SK-N-SH (cell line): Measurements from ENCODE around the gene HTR1E.

Source experiments
- EZH2phosphoT487 ChIP-seq: fragments of 200-600 bp; sonication (generic); IDR thresholded peaks from 2 replicates; pipeline ENCODE4 v1.6.1; 2017; ENCODE audit warnings: low read depth, mixed run types, mild to moderate bottlenecking, antibody characterized with exemption, moderate library complexity, borderline replicate concordance
- GABPA ChIP-seq: IDR thresholded peaks from 2 replicates; pipeline ENCODE4 v1.4.0; 2012; ENCODE audit warnings: low read depth, mild to moderate bottlenecking
- NFIC ChIP-seq: IDR thresholded peaks from 2 replicates; pipeline ENCODE4 v1.4.0; 2012; ENCODE audit warnings: borderline replicate concordance
- POLR2AphosphoS5 ChIP-seq: IDR thresholded peaks from 2 replicates; pipeline ENCODE4 v1.6.1; 2012; ENCODE audit warnings: low read depth, low read length
- TF ChIP-seq, protein P1 (sequence below): fragments of 200-600 bp; sonication (generic); IDR thresholded peaks from 2 replicates; pipeline ENCODE4 v1.6.1; 2017; ENCODE audit warnings: antibody characterized with exemption, mild to moderate bottlenecking, moderate library complexity

DNA sequence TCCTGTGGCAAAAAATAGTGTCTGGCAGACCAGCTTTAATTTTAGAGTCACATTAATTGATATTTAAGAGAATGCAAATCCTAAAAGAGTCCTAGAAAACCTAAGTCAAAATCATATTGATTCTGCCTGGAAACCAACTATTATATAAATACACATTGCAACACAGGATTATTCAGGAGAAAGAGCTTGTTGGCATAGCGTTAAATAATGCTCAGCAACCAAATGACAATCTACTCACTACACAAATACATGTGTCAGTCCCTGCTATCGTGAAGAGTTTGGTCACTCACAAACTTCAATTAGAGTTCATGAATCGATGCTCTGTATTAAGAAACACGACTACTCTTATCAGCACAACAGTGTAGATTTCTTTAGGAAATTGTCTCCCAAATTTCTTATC, 103.4 kb downstream of the HTR1E start:
- TF ChIP-seq EZH2phosphoT487 (no peak), NFIC (no peak), POLR2AphosphoS5 (no peak), GABPA (no peak)
- TF ChIP-seq, protein P1, sequence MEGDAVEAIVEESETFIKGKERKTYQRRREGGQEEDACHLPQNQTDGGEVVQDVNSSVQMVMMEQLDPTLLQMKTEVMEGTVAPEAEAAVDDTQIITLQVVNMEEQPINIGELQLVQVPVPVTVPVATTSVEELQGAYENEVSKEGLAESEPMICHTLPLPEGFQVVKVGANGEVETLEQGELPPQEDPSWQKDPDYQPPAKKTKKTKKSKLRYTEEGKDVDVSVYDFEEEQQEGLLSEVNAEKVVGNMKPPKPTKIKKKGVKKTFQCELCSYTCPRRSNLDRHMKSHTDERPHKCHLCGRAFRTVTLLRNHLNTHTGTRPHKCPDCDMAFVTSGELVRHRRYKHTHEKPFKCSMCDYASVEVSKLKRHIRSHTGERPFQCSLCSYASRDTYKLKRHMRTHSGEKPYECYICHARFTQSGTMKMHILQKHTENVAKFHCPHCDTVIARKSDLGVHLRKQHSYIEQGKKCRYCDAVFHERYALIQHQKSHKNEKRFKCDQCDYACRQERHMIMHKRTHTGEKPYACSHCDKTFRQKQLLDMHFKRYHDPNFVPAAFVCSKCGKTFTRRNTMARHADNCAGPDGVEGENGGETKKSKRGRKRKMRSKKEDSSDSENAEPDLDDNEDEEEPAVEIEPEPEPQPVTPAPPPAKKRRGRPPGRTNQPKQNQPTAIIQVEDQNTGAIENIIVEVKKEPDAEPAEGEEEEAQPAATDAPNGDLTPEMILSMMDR = no peak
